22Rv1 (cell line): ENCODE measurements around the gene GSG1L.

ENCODE experiments used
- ZFX ChIP-seq: fragments of 450-650 bp; IDR thresholded peaks from 2 replicates; pipeline ENCODE4 v1.6.1; 2017; ENCODE audit warnings: antibody characterized with exemption, borderline replicate concordance
- TF ChIP-seq, protein P1 (sequence below): fragments of 450-650 bp; IDR thresholded peaks from 2 replicates; pipeline ENCODE4 v1.5.1; 2017; ENCODE audit warnings: mild to moderate bottlenecking

- TF ChIP-seq, protein P1, sequence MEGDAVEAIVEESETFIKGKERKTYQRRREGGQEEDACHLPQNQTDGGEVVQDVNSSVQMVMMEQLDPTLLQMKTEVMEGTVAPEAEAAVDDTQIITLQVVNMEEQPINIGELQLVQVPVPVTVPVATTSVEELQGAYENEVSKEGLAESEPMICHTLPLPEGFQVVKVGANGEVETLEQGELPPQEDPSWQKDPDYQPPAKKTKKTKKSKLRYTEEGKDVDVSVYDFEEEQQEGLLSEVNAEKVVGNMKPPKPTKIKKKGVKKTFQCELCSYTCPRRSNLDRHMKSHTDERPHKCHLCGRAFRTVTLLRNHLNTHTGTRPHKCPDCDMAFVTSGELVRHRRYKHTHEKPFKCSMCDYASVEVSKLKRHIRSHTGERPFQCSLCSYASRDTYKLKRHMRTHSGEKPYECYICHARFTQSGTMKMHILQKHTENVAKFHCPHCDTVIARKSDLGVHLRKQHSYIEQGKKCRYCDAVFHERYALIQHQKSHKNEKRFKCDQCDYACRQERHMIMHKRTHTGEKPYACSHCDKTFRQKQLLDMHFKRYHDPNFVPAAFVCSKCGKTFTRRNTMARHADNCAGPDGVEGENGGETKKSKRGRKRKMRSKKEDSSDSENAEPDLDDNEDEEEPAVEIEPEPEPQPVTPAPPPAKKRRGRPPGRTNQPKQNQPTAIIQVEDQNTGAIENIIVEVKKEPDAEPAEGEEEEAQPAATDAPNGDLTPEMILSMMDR: no peak
- TF ChIP-seq ZFX: no peak
Observed at GRCh38 chr16:27760789-27761176, 302.7 kb downstream of the GSG1L start.
